ENCODE data around the gene ZNF521.

- TF ChIP-seq CTCF (IDR thresholded peaks at IDR 0.05) (no peak), POLR2A (IDR thresholded peaks at IDR 0.05) (no peak)
These were observed 68.9 kb downstream of the ZNF521 start for GRCh38 chr18:25282896-25283703.
